LNCaP clone FGC (cell line): ENCODE measurements around the gene GNB1.

Experiments used
- DNase-seq: peaks from one replicate; pipeline ENCODE4 v3.0.0-alpha.2; 2011; ENCODE audit warnings: low read depth
- H3K4me3 ChIP-seq: 2 replicates; pipeline ENCODE4 v1.5.1; 2011; ENCODE audit warnings: mild to moderate bottlenecking, low read depth, low read length, control low read depth
- CTCF ChIP-seq: IDR thresholded peaks from 2 replicates; pipeline ENCODE4 v1.5.1; 2012; ENCODE audit warnings: mild to moderate bottlenecking; ENCODE audit not compliant: control insufficient read depth, insufficient read depth; ENCODE audit errors: extremely low read depth

GNB1 gene

GRCh38 chr1:1914101-1914970, 23.4 kb upstream of the GNB1 start:
- no peak overlapping the region for H3K4me3 ChIP-seq
- no peak for DNase-seq
- no peak for TF ChIP-seq CTCF

GRCh38 chr1:1911350-1912041, 20.6 kb upstream of the GNB1 start:
- TF ChIP-seq CTCF = no peak
- no peak overlapping the region for H3K4me3 ChIP-seq
- DNase-seq = no peak

- TF ChIP-seq CTCF = no peak
- no peak for DNase-seq
- no peak overlapping the region for H3K4me3 ChIP-seq
Measured at GRCh38 chr1:1910651-1911331, 19.9 kb upstream of the GNB1 start.

GRCh38 chr1:1910033-1910465, 19.2 kb upstream of the GNB1 start:
- DNase-seq = no peak
- H3K4me3 ChIP-seq = no peak overlapping the region
- TF ChIP-seq CTCF = no peak

GRCh38 chr1:1908506-1908791, 17.6 kb upstream of the GNB1 start:
- no peak for TF ChIP-seq CTCF
- no peak for DNase-seq

GRCh38 chr1:1907098-1907736, 16.3 kb upstream of the GNB1 start:
- no peak overlapping the region for H3K4me3 ChIP-seq
- no peak for DNase-seq
- no peak for TF ChIP-seq CTCF

More at GRCh38 chr1:1908506-1908791, 17.6 kb upstream of the GNB1 start:
- H3K4me3 ChIP-seq = peak overlapping the region; percentile 71
